ENCODE results near the gene TRIM38. TPM values are rescaled to one million over a fixed set of nuclear protein-coding genes. Genes with fewer than 3 reads are reported as not detected.

TRIM38 gene
- total RNA-seq, 1 donor from 2014 or later = 8.0 TPM

Other genes with a start within 250 kb of the TRIM38 start
- gene SLC17A4, start 208.1 kb upstream of the TRIM38 start, total RNA-seq = not detected in 2 replicates
- not detected in 2 replicates for gene SLC17A1, start 130.8 kb upstream of the TRIM38 start, total RNA-seq
- not detected in 2 replicates for gene SLC17A3, start 88.6 kb upstream of the TRIM38 start, total RNA-seq
- not detected in 2 replicates for gene SLC17A2, start 32.1 kb upstream of the TRIM38 start, total RNA-seq
- gene HFE, start 124.6 kb downstream of the TRIM38 start, total RNA-seq = 3.3 and 9.6 TPM in 2 replicates